ENCODE data around the gene LRRC4B.
A peak's percentile ranks its signal among the peaks of the same experiment; 100 is the strongest.
"Not testable (repeated sequence)": the region's sequence is repeated elsewhere in the genome, so short reads cannot be mapped to it uniquely, and the experiment has no call there.

Gene LRRC4B
- 0 reads per million in 4 donors for total RNA-seq

GRCh38 chr19:50567882-50568727, at the start of gene LRRC4B:
TSS of gene LRRC4B (minus strand) at chr19:50568435. CDS start at chr19:50548838, 19,597 bp downstream.
- no peak for DNase-seq

GRCh38 chr19:50612504-50613404, 44.5 kb upstream of the LRRC4B start:
- DNase-seq, result not testable (repeated sequence)

DNA sequence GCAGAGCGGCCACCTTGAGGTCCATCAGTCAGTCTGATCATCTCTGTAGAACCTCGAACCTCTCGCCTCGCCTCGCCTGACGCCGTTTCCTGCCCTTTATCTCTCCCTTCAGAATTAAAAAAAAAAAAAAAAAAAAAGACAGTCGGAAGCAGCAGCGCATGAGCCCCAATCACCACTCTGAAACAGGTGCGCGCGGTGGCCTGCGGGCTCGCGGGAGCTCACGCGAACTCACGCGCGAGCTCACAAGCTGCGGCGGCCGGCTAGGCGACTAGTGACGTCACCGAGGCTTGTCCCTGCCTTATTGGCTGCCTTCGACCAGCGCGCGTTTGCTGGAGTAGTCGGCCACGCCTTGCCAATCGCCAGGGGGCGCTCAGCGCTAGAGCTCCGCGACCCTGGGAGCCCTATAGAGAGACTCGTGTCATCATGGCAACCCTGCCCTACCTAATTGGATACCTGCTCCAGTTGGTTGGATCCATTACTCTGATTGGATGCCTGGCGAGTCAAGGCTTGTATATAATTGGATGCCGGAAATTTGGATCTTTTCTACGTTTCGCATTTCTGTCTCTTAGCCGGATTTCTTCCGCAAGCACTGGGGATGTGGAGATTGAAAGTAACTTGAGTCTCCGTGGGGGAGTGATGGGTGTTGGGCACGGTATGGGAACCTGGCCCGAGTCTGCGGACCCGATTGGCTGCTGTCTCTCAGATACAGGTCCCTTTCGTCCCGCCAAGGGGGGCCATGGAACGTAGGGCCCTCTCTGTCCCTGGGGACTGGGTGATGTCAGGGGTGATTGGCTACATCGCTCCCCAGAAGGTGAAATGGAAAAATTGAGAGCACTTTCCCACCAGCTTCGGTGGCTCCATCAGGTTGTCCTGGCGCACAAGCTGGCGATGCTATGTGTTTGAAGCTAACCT, 39.9 kb upstream of the LRRC4B start:
- DNase-seq, result peak in 4 of 5 donors; percentile 29 to 89 (median 54)

GRCh38 chr19:50607388-50607787, 39.2 kb upstream of the LRRC4B start:
- no peak for DNase-seq

DNA sequence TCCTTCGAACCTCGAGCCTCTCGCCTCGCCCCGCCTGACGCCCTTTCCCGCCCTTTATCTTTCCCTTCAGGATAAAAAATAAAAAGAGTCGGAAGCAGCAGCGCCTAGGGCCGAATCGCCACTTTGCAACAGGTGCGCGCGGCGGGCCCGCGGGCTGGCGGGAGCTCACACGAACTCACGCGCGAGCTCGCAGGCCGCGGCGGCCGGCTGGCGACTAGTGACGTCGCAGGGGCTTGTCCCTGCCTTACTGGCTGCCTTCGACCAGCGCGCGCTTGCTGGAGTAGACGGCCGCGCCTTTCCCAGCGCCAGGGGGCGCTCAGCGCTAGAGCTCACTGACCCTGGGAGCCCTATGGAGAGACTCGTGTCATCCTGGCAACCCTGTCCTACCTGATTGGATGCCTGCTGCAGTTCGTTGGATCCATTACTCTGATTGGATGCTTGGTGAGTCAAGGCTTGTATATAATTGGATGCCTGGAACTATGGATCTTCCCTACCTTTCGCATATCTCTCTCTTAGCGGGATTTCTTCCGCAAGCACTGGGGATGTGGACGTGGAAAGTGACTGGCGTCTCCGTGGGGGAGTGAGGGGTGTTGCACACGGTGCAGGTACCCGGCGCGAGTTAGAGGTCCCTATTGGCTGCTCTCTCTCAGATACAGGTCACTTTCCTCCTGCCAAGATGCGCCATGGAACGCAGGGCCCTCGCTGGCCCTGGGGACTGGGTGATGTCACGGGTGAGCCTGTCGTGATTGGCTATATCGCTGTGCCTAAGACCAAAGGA, 38.0 kb upstream of the LRRC4B start:
- DNase-seq, result not testable (repeated sequence)

DNA sequence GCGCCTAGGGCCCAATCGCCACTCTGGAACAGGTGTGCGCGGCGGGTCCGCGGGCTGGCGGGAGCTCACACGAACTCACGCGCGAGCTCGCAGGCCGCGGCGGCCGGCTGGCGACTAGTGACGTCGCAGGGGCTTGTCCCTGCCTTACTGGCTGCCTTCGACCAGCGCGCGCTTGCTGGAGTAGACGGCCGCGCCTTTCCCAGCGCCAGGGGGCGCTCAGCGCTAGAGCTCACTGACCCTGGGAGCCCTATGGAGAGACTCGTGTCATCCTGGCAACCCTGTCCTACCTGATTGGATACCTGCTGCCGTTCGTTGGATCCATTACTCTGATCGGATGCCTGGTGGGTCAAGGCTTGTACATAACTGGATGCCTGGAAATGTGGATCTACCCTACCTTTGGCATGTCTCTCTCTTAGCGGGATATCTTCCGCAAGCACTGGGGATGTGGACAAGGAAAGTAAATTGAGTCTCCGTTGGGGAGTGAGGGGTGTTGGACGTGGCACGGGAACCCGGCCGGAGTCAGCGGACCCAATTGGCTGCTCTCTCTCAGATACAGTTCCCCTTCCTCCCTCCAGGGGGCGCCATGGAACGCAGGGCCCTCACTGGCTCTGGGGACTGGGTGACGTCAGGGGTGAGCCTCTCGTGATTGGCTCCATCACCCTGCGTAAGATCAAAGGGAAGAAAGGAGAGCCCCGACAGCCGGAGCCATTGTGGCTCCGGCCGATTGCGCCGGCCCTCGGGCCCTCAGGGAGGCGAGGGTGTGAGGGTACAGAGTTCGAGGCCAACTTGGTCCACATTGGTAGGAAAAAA, 36.2 kb upstream of the LRRC4B start:
- DNase-seq, result not testable (repeated sequence)

- DNase-seq, result no peak
Observed at GRCh38 chr19:50602935-50603334, 34.7 kb upstream of the LRRC4B start.

DNA sequence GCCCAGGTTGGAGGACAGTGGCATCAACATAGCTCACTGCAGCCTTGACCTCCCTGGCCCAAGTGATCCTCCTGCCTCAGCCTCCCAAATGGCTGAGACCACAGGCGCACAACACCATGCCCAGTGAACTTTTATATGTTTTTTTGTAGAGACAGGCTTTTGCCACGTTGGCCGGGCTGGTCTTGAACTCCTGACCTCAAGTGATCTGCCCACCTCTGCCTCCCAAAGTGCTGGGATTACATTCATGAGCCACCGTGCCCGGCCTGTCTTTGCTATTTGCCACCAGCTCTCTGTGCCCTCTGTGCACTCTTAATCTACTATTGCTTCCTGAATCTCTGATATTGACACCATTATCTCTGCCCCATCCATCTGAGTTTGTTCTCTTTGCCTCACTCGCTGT, 34.3 kb upstream of the LRRC4B start:
- no peak for DNase-seq

DNA sequence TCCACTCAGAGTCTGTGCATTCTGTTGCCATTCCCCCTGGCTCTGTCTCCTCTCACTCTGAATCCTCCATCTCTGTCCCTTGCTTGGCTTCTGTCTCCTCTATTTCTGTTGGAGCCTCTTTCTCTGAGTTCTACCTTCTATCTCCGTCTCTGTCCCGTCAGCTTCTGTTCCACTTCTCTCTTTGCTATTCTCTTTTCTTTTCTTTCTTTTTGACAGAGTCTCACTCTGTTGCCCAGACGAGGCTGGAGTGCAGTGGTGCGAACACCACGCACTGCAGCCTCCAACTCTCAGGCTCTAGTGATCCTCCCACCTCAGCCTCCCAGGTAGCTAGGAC, 33.8 kb upstream of the LRRC4B start:
- no peak for DNase-seq

GRCh38 chr19:50601407-50602088, 33.3 kb upstream of the LRRC4B start:
- DNase-seq, result no peak

DNA sequence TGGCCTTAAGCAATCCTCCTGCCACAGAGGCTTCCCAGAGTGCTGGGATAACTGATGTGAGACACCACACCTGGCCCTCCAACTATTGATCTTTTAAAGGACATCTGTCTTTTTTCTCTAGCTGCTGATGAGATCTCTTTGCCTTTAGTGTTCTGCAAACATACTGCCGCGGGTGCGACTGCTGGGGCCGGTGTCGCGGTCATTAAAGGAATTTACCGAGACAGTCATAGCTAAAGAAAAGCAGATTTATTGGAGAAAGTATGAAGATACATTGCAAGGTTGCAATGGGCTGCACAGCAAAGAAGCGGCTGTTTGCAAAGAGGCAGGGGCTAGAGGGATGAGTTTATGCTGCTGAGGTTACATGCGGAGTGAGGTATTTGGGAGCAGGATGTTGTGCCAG, 31.2 kb upstream of the LRRC4B start:
- DNase-seq, result no peak

DNA sequence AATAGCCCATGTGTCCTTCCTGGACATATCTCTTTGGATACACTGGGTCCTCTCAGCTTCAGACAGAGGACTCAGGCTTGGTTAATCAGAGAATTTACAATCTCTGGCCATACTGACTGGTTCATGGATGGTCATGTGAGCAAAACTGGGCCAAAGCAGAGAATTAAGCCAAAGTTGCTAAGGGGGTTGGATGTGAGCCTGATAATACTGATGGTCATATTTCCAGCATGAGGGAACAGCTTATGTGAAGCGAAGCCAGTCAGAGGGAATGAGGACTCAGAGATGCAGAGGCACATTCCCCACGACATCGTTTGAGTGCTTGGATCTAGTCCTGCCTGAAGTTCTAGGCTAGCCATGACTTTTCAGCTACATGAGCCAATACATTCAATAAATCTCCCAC, 22.0 kb upstream of the LRRC4B start:
- no peak for DNase-seq

- DNase-seq, result not testable (repeated sequence)
Observed at GRCh38 chr19:50581795-50582660, 13.8 kb upstream of the LRRC4B start.

- no peak for DNase-seq
Observed at GRCh38 chr19:50580970-50581634, 12.9 kb upstream of the LRRC4B start.

- DNase-seq, result no peak
Observed at GRCh38 chr19:50580240-50580639, 12.0 kb upstream of the LRRC4B start.

DNA sequence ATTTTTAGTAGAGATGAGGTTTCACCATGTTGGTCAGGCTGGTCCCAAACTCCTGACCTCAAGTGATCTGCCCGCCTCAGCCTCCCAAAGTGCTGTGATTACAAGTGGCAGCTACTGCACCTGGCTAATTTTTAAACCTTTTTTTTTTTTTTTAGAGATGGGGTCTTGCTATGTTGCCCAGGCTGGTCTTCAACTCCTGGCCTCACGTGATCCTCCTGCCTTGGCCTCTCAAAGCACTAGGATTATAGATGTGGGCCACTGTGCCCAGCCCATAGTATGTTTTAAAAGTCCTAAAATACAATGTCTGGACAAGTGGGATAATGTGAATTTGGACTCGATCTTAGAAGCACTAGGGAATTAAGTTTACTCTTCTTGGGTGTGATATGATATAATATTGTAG, 8.5 kb upstream of the LRRC4B start:
- not testable (repeated sequence) for DNase-seq

- DNase-seq, result no peak
Observed at GRCh38 chr19:50573741-50574461, 5.7 kb upstream of the LRRC4B start.

DNA sequence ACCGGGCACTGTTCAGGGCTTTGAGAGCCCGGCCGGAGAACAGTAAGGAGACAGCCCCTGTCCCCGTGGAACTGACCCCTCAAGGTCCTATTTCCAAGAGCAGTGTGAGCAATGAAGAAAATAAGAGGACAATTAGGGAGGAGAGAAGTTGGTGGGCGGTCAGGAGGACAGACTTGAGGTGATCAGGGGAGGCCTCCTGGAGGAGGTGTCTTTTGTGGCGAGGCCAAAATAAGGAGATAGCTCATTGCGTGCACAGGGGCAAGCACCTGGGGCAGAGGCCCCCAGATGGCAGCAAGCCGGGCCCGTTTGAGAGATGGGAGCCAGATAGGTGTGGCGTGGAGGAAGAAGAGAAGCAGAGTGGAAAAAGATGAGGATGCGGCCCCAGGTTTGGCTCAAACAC, 2.8 kb upstream of the LRRC4B start:
- DNase-seq, result no peak

Measured in T-helper 1 cell (primary cell).